Activated CD8-positive, alpha-beta T cell treated with anti-CD3 and anti-CD28 coated beads for 36 hours (primary cell): ENCODE data around the gene ANO1. TPM values are rescaled to one million over a fixed set of nuclear protein-coding genes. Genes with fewer than 3 reads are reported as not detected.

Experiments
- ATAC-seq: fragments of 200-7000 bp; cut with Tn5 transposase; one replicate; pipeline ENCODE4 v1.10.0; 2021; ENCODE audit warnings: mild to moderate bottlenecking, moderate library complexity
- CTCF ChIA-PET: fragments of 350-600 bp; sonication (Branson Sonifier 250); formaldehyde crosslinking; loops from one replicate; lab custom pipeline; 2021; ENCODE audit warnings: antibody characterized with exemption; lab: Charles Lee
- POLR2A ChIA-PET: fragments of 350-600 bp; sonication (Branson Sonifier 250); formaldehyde crosslinking; loops from one replicate; lab custom pipeline; 2021; ENCODE audit warnings: antibody characterized with exemption; lab: Charles Lee
- DNase-seq: peaks from one replicate; pipeline ENCODE4 v3.0.0-alpha.2; 2020
- H3K27ac Mint-ChIP-seq: one replicate; pipeline ENCODE4 v1.8.0; 2021; ENCODE audit warnings: mild to moderate bottlenecking, mixed read lengths
- H3K27me3 Mint-ChIP-seq: one replicate; pipeline ENCODE4 v1.8.0; 2021; ENCODE audit warnings: mixed read lengths
- H3K36me3 Mint-ChIP-seq: one replicate; pipeline ENCODE4 v1.8.0; 2021; ENCODE audit warnings: low read depth, mixed read lengths
- H3K4me1 Mint-ChIP-seq: one replicate; pipeline ENCODE4 v1.8.0; 2021; ENCODE audit warnings: low read depth, mixed read lengths
- H3K4me3 Mint-ChIP-seq: one replicate; pipeline ENCODE4 v1.8.0; 2021; ENCODE audit warnings: mild to moderate bottlenecking, moderate library complexity, mixed read lengths
- H3K9me3 Mint-ChIP-seq: one replicate; pipeline ENCODE4 v1.8.0; 2021; ENCODE audit warnings: mixed read lengths
- intact Hi-C: fragments of 100-400 bp; cut with micrococcal nuclease; formaldehyde crosslinking; loops from one replicate; pipeline ENCODE4 v1.10.0; 2022
- total RNA-seq, 2 experiments: library from RNA; stranded (reverse); gene quantifications; one replicate each; pipeline ENCODE4 v1.2.3, GENCODE V29; 2021
- TF ChIP-seq, protein P1 (sequence below): fragments of 200-600 bp; IDR thresholded peaks from one replicate; pipeline ENCODE4 v1.8.0; 2022; ENCODE audit warnings: antibody characterized with exemption, mild to moderate bottlenecking

ANO1 gene
- total RNA-seq, 2 experiments from 2014 or later: not detected

GRCh38 chr11:70089631-70090030 is 11.5 kb downstream of the ANO1 start:
- Mint-ChIP-seq H3K27me3 (peaks cover 3% of the 10 kb centered on the region), H3K4me3 (no peak overlapping the region), H3K9me3 (no peaks in the 10 kb centered on the region), H3K27ac (no peak overlapping the region), H3K36me3 (no peaks in the 10 kb centered on the region), H3K4me1 (no peaks in the 10 kb centered on the region)
- intact Hi-C loops: no loop called here
- TF ChIP-seq, protein P1, sequence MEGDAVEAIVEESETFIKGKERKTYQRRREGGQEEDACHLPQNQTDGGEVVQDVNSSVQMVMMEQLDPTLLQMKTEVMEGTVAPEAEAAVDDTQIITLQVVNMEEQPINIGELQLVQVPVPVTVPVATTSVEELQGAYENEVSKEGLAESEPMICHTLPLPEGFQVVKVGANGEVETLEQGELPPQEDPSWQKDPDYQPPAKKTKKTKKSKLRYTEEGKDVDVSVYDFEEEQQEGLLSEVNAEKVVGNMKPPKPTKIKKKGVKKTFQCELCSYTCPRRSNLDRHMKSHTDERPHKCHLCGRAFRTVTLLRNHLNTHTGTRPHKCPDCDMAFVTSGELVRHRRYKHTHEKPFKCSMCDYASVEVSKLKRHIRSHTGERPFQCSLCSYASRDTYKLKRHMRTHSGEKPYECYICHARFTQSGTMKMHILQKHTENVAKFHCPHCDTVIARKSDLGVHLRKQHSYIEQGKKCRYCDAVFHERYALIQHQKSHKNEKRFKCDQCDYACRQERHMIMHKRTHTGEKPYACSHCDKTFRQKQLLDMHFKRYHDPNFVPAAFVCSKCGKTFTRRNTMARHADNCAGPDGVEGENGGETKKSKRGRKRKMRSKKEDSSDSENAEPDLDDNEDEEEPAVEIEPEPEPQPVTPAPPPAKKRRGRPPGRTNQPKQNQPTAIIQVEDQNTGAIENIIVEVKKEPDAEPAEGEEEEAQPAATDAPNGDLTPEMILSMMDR: no peak
- ChIA-PET POLR2A (no interaction called here), CTCF (no interaction called here)
- DNase-seq (no peak), ATAC-seq (no peak)

- H3K9me3 Mint-ChIP-seq: no peaks in the 10 kb centered on the region
- no peaks in the 10 kb centered on the region for H3K4me1 Mint-ChIP-seq
- no peak for ATAC-seq
- peaks cover 3% of the 10 kb centered on the region for H3K27me3 Mint-ChIP-seq
- ChIA-PET POLR2A (no interaction called here), CTCF (no interaction called here)
- H3K36me3 Mint-ChIP-seq: no peaks in the 10 kb centered on the region
- H3K27ac Mint-ChIP-seq: no peak overlapping the region
- DNase-seq: no peak
- intact Hi-C loops: no loop called here
- H3K4me3 Mint-ChIP-seq: no peak overlapping the region
- TF ChIP-seq, protein P1: no peak
Observed at GRCh38 chr11:70090961-70091381, 12.9 kb downstream of the ANO1 start.

DNA sequence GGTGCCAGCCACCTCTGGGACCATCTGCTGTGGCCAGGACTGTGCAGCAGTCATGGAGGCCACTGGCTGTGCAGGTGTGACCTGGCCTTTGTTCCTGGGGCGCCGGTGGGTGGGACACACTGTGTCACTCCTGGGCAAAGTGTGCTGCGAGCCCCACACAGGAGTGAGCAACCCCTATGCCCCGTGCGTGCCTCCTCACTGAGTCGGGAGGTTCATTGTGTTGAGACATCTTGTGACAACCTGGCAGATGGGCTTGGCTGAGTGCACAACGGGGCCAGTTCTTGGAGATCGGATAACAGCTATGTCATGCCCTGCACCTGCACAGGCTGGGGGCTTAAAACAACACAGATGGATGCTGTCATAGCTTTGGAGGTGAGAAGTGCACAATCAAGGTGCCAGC is 13.5 kb downstream of the ANO1 start:
- Mint-ChIP-seq H3K27me3 (peaks cover 1% of the 10 kb centered on the region), H3K4me3 (no peak overlapping the region), H3K9me3 (no peaks in the 10 kb centered on the region), H3K4me1 (no peaks in the 10 kb centered on the region), H3K36me3 (no peaks in the 10 kb centered on the region), H3K27ac (no peak overlapping the region)
- ChIA-PET CTCF (no interaction called here), POLR2A (no interaction called here)
- no peak for DNase-seq
- intact Hi-C loops: no loop called here
- ATAC-seq: no peak
- TF ChIP-seq, protein P1: no peak

DNA sequence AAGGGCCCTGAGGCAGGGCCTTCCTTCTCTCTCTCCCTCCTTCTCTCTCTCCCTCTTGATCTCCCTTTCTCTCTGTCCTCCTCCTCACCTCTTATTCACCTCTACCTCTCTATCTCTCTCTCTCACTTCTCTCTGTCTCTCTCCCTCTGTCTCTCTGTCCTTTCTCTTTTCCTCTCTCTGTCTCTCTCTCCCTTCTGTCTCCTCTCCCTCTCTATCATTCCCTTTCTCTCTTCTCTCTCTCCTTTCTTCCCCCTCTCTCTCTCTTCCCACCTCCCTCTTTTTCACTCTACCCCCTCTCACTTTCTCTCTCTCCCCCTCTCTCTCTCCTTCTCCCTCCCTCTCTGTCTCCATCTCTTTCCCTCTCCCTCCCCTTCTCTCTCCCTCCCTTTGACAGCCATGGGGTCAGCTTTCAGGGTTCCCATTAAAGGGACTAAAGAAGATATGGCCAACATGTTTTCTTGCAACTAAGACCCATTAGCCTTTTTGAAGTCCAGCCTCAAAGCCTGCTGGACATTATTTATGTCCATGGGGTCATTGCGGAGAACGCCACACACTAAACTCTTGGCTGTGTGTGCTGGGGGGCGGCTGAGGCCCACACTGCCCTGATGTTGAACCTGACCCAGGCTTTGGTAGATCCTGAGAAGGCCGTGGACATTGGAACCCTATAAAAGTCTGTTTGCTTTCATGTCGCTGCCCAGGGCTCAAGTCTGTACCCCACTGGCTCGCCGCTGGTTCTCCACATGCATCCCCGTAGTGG is 15.0 kb downstream of the ANO1 start:
- ChIA-PET POLR2A (no interaction called here), CTCF (no interaction called here)
- Mint-ChIP-seq H3K4me3 (no peak overlapping the region), H3K36me3 (no peaks in the 10 kb centered on the region), H3K27me3 (peaks cover 1% of the 10 kb centered on the region), H3K27ac (no peak overlapping the region), H3K9me3 (no peaks in the 10 kb centered on the region), H3K4me1 (no peaks in the 10 kb centered on the region)
- DNase-seq: no peak
- intact Hi-C loops: no loop called here
- TF ChIP-seq, protein P1: no peak
- ATAC-seq: no peak

DNA sequence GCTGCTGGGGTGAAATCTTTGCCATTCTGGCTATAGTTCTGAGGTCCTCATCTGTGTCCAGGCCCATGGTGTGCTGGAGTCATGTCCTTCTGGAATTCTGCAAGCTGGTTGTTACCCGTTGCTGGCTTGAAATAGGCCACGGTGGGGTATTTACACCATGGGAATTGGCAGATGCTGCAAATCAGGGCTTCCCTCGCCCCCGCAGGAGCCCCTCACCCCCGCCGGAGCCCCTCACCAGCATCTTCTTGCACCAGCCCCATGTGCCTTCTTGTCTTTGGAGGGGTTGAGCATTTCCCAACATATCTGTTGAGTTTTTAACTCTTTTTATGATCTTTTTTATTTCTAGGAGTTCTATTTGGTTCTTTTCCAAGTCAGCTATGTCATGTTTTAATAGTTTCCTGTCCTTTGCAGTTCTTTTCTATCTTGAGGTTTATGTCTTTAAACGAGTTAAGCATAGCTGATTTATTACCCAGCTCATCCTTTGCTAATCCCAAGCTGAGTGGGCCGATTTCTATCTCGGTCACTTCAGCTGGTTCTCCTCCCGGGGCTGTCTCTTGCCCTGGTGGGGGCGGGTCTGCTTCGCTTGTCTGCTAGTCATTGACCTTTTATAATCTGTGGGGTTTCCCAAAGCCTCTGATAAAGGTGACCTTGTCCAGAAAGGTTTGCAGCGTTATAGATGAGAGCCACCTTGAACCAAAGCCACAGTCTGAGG is 17.6 kb downstream of the ANO1 start:
- H3K27ac Mint-ChIP-seq: no peak overlapping the region
- no peaks in the 10 kb centered on the region for H3K36me3 Mint-ChIP-seq
- ATAC-seq (no peak), DNase-seq (no peak)
- CTCF ChIA-PET: no interaction called here
- intact Hi-C loops: no loop called here
- H3K27me3 Mint-ChIP-seq: no peaks in the 10 kb centered on the region
- no peaks in the 10 kb centered on the region for H3K4me1 Mint-ChIP-seq
- no peak overlapping the region for H3K4me3 Mint-ChIP-seq
- TF ChIP-seq, protein P1: no peak
- H3K9me3 Mint-ChIP-seq: no peaks in the 10 kb centered on the region
- POLR2A ChIA-PET: no interaction called here
